RWPE2 (cell line): ENCODE measurements around the gene EPG5.

Experiments used
- ATAC-seq: fragments of 200-7000 bp; cut with Tn5 transposase; 3 replicates; pipeline ENCODE4 v1.9.1; 2021; ENCODE audit warnings: low read depth
- DNase-seq: peaks from one replicate; pipeline ENCODE4 v3.0.0-alpha.2; 2020; ENCODE audit warnings: low spot score
- H3K27ac ChIP-seq: fragments of 450-650 bp; 2 replicates; pipeline ENCODE4 v1.5.1; 2017; ENCODE audit warnings: mild to moderate bottlenecking; ENCODE audit not compliant: poor library complexity, severe bottlenecking
- H3K27me3 ChIP-seq: fragments of 250-450 bp; sonication (Bioruptor Pico); 2 replicates; pipeline ENCODE4 v1.5.1; 2021; ENCODE audit warnings: mild to moderate bottlenecking, moderate library complexity; ENCODE audit not compliant: insufficient read depth, poor library complexity, severe bottlenecking
- H3K36me3 ChIP-seq: fragments of 250-450 bp; sonication (Bioruptor Pico); 2 replicates; pipeline ENCODE4 v1.5.1; 2020; ENCODE audit warnings: low read depth, mild to moderate bottlenecking, moderate library complexity
- H3K4me1 ChIP-seq: fragments of 250-450 bp; sonication (Bioruptor Pico); 2 replicates; pipeline ENCODE4 v1.5.1; 2021; ENCODE audit warnings: mild to moderate bottlenecking, moderate library complexity; ENCODE audit not compliant: insufficient read depth, poor library complexity, severe bottlenecking
- H3K4me3 ChIP-seq: fragments of 250-450 bp; sonication (Bioruptor Pico); 2 replicates; pipeline ENCODE4 v1.5.1; 2021; ENCODE audit warnings: mild to moderate bottlenecking, moderate library complexity; ENCODE audit not compliant: severe bottlenecking
- H3K9me3 ChIP-seq: fragments of 250-450 bp; sonication (Bioruptor Pico); 2 replicates; pipeline ENCODE4 v1.5.1; 2021; ENCODE audit warnings: mild to moderate bottlenecking, moderate library complexity; ENCODE audit not compliant: severe bottlenecking
- TF ChIP-seq, protein P1 (sequence below): fragments of 450-650 bp; IDR thresholded peaks from one replicate; pipeline ENCODE4 v1.5.1; 2017; ENCODE audit warnings: mild to moderate bottlenecking, moderate library complexity; ENCODE audit not compliant: poor library complexity, severe bottlenecking

EPG5 gene

DNA sequence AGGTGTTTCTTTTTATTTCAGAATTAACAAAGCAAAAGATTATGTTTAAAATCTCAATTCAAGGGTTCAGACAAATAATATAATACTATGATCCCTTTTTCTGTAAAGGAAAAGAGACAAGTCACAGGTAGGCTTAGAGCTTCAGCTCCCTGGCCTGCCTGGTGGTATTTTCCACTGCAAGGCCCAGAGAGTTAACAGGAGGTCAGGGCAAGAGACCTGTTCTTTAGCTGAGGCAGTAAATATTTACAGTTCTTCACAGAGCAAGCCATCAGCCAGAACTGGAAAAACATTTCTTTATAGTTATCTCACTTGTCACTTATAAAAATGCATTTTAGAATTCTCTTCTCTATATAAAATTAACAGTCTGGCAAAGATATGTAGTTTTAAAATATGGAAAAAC is 70.1 kb downstream of the EPG5 start:
- Histone ChIP-seq H3K27ac (no peak overlapping the region), H3K9me3 (no peaks in the 10 kb centered on the region), H3K4me3 (no peak overlapping the region), H3K36me3 (peaks cover 57% of the 10 kb centered on the region), H3K27me3 (no peaks in the 10 kb centered on the region), H3K4me1 (no peaks in the 10 kb centered on the region)
- DNase-seq (no peak), ATAC-seq (no peak)
- TF ChIP-seq, protein P1, sequence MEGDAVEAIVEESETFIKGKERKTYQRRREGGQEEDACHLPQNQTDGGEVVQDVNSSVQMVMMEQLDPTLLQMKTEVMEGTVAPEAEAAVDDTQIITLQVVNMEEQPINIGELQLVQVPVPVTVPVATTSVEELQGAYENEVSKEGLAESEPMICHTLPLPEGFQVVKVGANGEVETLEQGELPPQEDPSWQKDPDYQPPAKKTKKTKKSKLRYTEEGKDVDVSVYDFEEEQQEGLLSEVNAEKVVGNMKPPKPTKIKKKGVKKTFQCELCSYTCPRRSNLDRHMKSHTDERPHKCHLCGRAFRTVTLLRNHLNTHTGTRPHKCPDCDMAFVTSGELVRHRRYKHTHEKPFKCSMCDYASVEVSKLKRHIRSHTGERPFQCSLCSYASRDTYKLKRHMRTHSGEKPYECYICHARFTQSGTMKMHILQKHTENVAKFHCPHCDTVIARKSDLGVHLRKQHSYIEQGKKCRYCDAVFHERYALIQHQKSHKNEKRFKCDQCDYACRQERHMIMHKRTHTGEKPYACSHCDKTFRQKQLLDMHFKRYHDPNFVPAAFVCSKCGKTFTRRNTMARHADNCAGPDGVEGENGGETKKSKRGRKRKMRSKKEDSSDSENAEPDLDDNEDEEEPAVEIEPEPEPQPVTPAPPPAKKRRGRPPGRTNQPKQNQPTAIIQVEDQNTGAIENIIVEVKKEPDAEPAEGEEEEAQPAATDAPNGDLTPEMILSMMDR: no peak

DNA sequence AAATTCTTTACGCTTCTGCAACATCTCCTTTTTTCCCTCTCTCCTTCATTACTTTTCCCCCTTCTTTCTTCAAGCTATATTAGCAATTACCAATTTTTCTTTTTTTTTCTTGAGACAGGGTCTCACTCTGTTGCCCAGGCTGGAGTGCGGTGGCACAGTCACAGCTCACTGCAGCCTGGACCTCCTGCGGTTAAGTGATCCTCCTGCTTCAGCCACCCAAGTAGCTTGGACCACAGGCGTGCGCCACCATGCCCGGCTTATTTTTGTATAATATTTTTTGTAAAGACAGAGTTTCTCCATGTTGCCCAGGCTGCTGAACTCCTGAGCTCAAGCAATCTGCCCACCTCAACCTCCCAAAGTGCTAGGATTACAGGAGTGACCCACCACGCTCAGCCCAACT is 70.7 kb downstream of the EPG5 start:
- no peak overlapping the region for H3K4me3 ChIP-seq
- ATAC-seq: no peak
- no peaks in the 10 kb centered on the region for H3K27me3 ChIP-seq
- H3K9me3 ChIP-seq: no peaks in the 10 kb centered on the region
- no peak for DNase-seq
- H3K36me3 ChIP-seq: peaks cover 56% of the 10 kb centered on the region
- no peak overlapping the region for H3K27ac ChIP-seq
- H3K4me1 ChIP-seq: no peaks in the 10 kb centered on the region
- TF ChIP-seq, protein P1: no peak

DNA sequence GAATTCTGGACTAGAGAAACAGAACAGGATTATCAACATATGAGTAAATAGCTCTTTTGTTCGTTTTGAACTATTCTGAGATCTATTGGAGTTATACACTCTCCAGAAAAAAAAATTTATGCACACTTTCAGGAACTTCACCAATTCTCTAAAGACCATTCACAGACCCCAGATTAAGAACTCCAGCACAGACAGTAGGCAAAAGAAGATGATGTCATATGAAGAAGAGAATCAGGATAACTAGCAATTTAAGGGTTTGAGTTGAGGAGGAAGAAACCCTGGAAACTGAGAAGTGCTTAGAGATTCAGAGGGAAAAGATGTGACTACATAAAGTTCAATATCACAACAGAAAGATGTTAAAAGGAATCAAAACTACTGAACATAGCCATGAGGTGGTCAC is 71.8 kb downstream of the EPG5 start:
- no peaks in the 10 kb centered on the region for H3K9me3 ChIP-seq
- H3K36me3 ChIP-seq: peaks cover 55% of the 10 kb centered on the region
- H3K4me1 ChIP-seq: no peaks in the 10 kb centered on the region
- DNase-seq (no peak), ATAC-seq (no peak)
- H3K27me3 ChIP-seq: no peaks in the 10 kb centered on the region
- TF ChIP-seq, protein P1: no peak
- H3K4me3 ChIP-seq: no peak overlapping the region
- no peak overlapping the region for H3K27ac ChIP-seq

DNA sequence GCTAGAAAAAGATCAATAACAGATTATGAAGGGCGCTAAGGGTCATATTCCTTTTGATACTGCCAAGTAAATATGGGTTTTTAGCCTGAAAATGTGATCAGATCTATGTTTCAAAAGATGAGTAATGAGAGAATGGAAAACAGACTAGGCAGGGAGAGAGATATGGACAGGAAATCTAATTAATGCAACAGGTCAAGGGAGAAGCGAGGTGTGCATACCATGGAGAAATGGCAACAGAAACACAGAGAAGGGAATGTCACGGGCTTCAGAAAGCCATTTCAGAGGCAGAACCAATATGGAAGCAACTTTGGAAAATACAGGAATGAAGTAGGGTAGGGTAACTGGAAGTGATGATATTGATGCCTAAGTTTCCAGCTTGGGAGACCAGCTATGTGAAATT is 72.3 kb downstream of the EPG5 start:
- Histone ChIP-seq H3K27me3 (no peaks in the 10 kb centered on the region), H3K4me1 (no peaks in the 10 kb centered on the region), H3K4me3 (no peak overlapping the region), H3K9me3 (no peaks in the 10 kb centered on the region), H3K36me3 (peaks cover 59% of the 10 kb centered on the region), H3K27ac (no peak overlapping the region)
- TF ChIP-seq, protein P1: no peak
- no peak for DNase-seq
- no peak for ATAC-seq

DNA sequence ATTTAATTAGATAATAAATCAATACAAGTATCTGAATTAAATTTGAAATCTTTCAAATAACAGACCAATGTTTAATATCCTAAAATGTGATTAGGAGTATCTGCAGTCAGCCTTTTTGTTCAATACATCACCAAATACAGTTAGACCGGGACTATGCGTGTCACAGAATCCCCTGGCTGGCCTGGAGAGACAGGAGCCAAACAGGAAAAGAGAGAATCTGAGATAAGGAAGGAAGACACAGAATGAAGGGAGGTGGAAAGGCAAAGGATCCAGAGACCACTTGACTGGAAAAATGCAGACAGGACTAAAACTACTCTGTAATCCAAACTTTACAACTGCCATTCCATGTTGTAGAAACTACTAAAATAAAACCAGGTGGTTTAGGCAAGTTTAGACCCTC is 75.3 kb downstream of the EPG5 start:
- no peak for DNase-seq
- TF ChIP-seq, protein P1: no peak
- H3K27me3 ChIP-seq: no peaks in the 10 kb centered on the region
- no peaks in the 10 kb centered on the region for H3K9me3 ChIP-seq
- H3K4me1 ChIP-seq: no peaks in the 10 kb centered on the region
- ATAC-seq: no peak
- H3K4me3 ChIP-seq: no peak overlapping the region
- H3K36me3 ChIP-seq: peaks cover 50% of the 10 kb centered on the region
- no peak overlapping the region for H3K27ac ChIP-seq
